NCI-H1092 (cell line): ENCODE results near the gene OBSL1.

ENCODE experiments used
- DNase-seq: peaks from one replicate; lab custom pipeline; 2025; lab: John Stamatoyannopoulos, UW

OBSL1 gene

GRCh38 chr2:219571311-219572236, at the start of gene OBSL1:
Gene OBSL1, minus strand, starts transcription at chr2:219571539. Its CDS starts 307 bp downstream, at chr2:219571232.
- DNase-seq = peak; percentile 67

DNA sequence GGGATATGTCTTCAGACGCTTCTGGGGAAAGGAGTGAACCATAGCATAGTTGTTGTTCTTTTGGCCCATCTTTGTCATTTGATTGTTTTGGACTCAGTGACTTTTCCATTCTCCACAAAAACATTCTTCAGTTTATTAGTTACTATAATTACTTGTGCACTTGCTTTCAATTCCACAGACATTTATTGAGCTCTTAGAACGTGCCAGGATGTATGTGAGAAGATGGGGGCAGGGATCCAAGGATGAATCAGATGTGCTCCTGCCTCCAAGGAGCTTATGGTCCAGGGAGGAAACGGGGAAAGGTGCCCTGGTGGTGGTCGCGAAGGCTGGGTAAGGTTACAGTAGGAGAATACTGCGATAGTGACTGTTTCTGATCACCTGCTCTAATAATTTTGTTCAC, 49.2 kb upstream of the OBSL1 start:
- DNase-seq = no peak

DNA sequence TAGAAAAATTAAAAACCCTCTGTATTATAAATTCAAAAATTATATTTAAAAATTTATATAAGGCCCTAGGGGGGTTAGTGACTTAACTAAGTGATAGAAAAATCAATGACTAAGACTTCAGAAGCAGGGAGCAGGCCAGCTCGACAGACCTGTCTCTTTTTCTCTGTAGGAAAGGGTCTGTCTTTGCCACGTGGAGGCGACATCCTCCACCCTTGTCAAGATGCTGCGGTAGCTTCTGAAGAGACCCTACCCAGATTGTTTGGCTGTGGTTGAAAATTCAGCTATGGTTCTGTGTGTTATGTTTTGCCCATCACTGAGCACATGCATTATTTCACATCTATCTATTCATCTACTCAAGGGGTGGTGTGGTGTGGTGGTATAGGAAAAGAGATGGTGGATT, 47.9 kb upstream of the OBSL1 start:
- no peak for DNase-seq

GRCh38 chr2:219618733-219619122, 47.4 kb upstream of the OBSL1 start:
- DNase-seq = no peak

DNA sequence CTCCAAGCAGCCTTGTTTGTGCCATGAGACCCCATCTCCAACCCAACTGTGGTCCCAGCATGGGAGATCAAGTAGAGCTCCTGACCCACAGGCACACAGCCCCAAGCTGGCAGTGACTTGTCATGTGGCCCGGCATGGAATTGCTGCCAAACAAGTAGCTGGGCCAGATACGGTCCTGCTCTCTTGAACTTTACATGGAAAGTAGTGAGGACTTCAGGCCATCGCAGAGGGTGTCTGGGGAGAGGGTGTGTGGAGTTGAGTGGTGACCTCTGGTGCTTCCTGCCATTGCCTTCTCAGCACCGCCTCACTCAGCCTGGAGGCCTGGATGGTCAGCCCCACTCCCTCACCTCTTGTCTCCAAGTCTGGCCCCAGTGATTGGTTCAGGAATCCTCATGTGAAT, 45.2 kb upstream of the OBSL1 start:
- DNase-seq = no peak

DNA sequence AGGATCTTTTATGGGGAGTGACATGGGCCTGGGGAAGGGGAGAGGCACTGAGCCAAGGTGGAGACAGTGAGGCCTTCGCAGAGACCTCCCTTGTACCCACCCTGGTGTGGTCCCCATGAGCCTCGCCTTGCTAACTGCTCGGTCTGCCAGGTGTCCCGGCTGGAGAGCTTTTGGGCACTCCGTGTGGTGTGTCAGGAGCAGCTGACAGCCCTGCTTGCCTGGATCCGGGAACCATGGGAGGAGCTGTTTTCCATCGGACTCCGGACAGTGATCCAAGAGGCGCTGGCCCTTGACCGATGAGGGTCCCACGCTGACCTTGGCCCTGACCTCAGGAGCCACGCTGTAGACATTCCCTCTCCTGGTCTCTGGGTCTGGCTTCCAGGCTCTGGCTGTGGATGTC, 44.6 kb upstream of the OBSL1 start:
- DNase-seq = no peak

DNA sequence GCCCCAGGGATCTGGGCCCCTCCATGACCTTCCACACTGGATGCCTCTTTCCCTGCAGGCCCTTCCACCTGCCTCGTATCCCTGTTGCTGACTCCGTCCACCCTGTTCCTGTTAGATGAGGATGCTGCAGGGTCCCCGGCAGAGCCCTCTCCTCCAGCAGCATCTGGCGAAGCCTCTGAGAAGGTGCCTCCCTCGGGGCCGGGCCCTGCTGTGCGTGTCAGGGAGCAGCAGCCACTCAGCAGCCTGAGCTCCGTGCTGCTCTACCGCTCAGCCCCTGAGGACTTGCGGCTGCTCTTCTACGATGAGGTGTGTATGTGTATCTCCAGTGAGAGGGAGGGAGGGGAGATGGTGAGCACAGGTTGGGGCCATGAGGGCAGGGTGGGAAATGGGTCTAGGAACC, 43.7 kb upstream of the OBSL1 start:
- no peak for DNase-seq

DNA sequence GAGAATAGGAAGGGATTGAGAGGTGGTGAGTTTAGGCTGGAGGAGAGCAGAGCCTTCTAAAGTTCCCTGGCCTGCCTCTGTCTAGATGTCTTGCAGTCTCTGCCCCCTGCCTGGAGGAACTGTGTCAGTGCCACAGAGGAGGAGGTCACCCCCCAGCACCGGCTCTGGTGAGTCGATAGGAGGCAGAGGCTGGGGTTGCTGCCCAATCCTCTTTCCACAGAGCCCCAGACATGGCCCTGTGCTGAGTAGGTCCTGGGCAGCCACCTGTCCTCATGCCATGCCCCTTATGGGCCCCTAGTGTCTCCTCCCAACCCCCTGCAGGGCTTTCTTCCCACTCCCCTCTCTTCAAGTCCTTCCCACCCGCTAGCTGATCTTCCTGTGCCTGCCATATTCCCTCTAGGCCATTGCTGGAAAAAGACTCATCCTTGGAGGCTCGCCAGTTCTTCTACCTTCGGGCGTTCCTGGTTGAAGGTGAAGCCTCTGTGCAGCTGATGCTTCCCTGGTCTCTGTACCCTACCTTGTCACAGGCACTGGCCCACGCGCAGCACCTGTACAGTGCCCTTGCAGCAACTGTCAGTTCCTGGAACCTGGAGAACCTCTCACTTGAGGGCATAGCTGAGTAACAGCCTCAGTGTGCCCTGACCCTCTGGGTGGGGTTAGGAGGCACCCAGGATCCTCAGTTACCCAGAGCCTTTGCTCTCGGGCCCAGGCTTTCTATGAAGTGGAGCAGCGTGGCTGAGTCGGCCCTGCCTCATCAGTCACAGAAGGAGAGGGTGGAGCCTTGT, 42.9 kb upstream of the OBSL1 start:
- DNase-seq = no peak

GRCh38 chr2:219613461-219614070, 42.2 kb upstream of the OBSL1 start:
- no peak for DNase-seq

- no peak for DNase-seq
Measured at GRCh38 chr2:219612577-219613286, 41.4 kb upstream of the OBSL1 start.

DNA sequence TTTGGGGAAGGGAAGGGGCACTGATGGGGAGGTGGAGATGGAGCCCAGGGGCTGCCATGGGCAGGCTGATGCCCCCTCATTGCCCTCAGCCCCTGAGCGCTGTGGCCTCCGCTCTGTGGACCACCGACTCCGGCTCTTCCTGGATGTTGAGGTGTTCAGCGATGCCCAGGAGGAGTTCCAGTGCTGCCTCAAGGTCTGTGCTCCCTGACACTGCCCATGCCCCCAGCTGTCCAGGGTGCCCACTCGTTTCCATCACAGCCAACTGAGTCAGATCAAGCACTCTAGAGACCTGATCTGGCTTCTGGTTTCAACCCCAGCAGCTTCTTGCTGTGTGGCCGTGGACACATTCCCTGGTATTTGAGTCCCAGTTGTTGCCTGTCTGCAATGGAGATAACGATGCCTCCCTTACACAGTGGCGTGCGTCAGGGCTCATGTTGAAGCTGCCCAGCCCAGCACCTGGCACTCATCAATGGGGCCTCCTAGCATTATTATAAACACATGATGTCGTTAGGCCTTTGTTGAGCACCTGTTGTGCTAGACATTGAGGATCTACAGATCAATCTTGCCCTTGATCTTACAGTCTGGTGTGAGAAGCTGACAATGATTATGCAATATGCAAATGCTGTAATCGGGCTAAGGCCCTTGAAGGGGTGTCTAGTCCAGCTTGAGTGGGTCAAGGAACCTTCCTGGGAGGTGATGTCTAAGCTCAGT, 40.7 kb upstream of the OBSL1 start:
- DNase-seq = no peak

DNA sequence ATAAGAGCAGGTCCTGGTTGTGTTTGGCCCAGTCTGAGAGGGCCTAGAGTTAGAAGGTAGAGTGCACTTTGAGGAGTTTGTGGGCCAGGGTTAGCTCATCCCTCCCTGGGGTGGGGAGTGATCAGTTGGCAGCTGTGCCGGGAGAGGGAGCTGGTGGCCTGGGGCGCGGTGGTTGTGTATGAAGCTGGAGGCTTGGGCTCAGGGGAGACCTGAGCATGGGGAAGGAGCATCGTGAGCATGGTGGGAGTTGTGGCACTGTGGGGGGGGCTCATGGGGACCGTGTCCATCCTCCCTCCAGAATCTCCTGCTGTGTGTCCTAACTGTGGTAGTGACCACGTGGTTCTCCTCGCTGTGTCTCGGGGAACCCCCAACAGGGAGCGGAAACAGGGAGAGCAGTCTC, 40.0 kb upstream of the OBSL1 start:
- DNase-seq = no peak

GRCh38 chr2:219609149-219609750, 37.9 kb upstream of the OBSL1 start:
- no peak for DNase-seq

DNA sequence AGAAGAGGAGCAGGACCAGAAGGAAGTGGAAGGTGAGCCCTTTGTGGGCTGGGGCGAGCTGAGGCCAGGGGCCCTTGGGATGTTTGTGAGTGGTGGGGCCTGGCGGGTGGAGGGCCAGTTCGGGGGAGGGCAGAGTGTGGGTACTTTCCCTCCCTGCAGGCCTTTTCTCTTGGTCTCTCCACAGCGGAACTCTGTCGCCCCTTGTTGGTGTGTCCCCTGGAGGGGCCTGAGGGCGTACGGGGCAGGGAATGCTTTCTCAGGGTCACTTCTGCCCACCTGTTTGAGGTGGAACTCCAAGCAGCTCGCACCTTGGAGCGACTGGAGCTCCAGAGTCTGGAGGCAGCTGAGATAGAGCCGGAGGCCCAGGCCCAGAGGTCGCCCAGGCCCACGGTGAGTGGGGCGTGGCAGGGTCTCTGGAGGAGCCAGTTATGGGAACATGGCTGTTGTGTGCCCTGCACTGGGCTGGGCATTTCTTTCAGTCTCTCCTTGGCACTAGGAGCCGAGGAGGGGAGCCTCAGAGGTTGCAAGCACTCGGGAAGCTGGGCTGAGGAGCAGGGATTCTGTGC, 37.1 kb upstream of the OBSL1 start:
- no peak for DNase-seq

- DNase-seq = no peak
Measured at GRCh38 chr2:219607931-219608330, 36.6 kb upstream of the OBSL1 start.

DNA sequence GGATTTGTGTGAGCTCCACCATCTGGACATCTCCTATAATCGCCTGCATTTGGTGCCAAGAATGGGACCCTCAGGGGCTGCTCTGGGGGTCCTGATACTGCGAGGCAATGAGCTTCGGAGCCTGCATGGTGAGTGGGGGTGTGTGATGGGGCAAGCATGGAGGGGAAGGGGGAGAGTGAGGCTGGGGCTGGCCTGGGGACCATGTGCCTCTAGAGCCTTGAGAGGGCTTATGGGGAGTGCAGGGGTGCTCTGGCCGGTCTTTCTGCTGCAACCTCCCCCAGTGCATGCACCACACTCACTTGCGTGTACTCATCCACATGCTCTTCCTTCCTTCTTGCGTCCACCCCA, 34.2 kb upstream of the OBSL1 start:
- no peak for DNase-seq

- no peak for DNase-seq
Measured at GRCh38 chr2:219603771-219604170, 32.4 kb upstream of the OBSL1 start.

- DNase-seq = no peak
Measured at GRCh38 chr2:219598308-219599078, 27.2 kb upstream of the OBSL1 start.

- DNase-seq = peak; percentile 91
Measured at GRCh38 chr2:219597552-219598307, 26.4 kb upstream of the OBSL1 start, which contains the start of gene STK11IP. Gene STK11IP, plus strand, starts transcription at chr2:219597857. Its CDS starts 263 bp downstream, at chr2:219598120.
